H1 (cell line): ENCODE results near the gene PIWIL1. TPM values are rescaled to one million over a fixed set of nuclear protein-coding genes. Genes with fewer than 3 reads are reported as not detected.

Source experiments
- CTCF ChIA-PET: fragments of 300-600 bp; sonication (Branson Sonifier 250); formaldehyde crosslinking; loops from one replicate; lab custom pipeline; 2021; ENCODE audit not compliant: partially characterized antibody; lab: Charles Lee
- POLR2A ChIA-PET: fragments of 300-600 bp; sonication (Branson Sonifier 250); formaldehyde crosslinking; loops from one replicate; lab custom pipeline; 2021; ENCODE audit warnings: inconsistent platforms; ENCODE audit not compliant: partially characterized antibody; lab: Charles Lee
- DNase-seq, 2 experiments: peaks; one replicate each; pipeline versions ENCODE4 v3.0.0 to v3.0.0-alpha.2; 2010 to 2022; ENCODE audit warnings: low spot score in 2 of 2, low read depth in 1 of 2, mixed read lengths in 1 of 2
- FAIRE-seq: peaks from 2 replicates; lab custom pipeline; 2011; peaks lifted over from hg19 to GRCh38; lab: Jason Lieb, UNC
- H2AFZ ChIP-seq: 2 replicates; pipeline ENCODE4 v1.8.1; 2012; ENCODE audit warnings: low read length, inconsistent platforms
- H2AK5ac ChIP-seq: 2 replicates; pipeline ENCODE4 v1.6.1; 2013; ENCODE audit warnings: low read depth, low read length
- H2BK120ac ChIP-seq: replicated peaks from 2 replicates; pipeline ENCODE3; 2013; ENCODE audit warnings: low read depth, low read length, inconsistent platforms
- H2BK12ac ChIP-seq: 2 replicates; pipeline ENCODE4 v1.6.1; 2013; ENCODE audit warnings: low read depth, low read length
- H2BK15ac ChIP-seq: 2 replicates; pipeline ENCODE4 v1.6.1; 2013; ENCODE audit warnings: low read length
- H2BK20ac ChIP-seq: 2 replicates; pipeline ENCODE4 v1.6.1; 2013; ENCODE audit warnings: low read length
- H2BK5ac ChIP-seq: 2 replicates; pipeline ENCODE4 v1.6.1; 2013; ENCODE audit warnings: low read depth, low read length
- H3K14ac ChIP-seq: 2 replicates; pipeline ENCODE4 v1.6.1; 2013; ENCODE audit warnings: inconsistent platforms; ENCODE audit not compliant: insufficient read length
- H3K18ac ChIP-seq: 2 replicates; pipeline ENCODE4 v1.6.1; 2013; ENCODE audit warnings: low read length; ENCODE audit errors: extremely low read depth
- H3K23ac ChIP-seq: 2 replicates; pipeline ENCODE4 v1.6.1; 2013; ENCODE audit warnings: inconsistent platforms; ENCODE audit not compliant: insufficient read length
- H3K23me2 ChIP-seq: 2 replicates; pipeline ENCODE4 v1.6.1; 2013; ENCODE audit warnings: low read depth, low read length
- H3K27ac ChIP-seq: 2 replicates; pipeline ENCODE4 v1.6.1; 2011; ENCODE audit warnings: low read depth, low read length, inconsistent platforms
- H3K27me3 ChIP-seq, 4 experiments: replicated peaks in 1 of 4; 1 replicate in 1 of 4; 2 replicates in 3 of 4; pipeline versions ENCODE4 v1.6.1 to v1.8.1; 2011 to 2013; ENCODE audit warnings: low read length in 3 of 4, mild to moderate bottlenecking in 3 of 4, inconsistent platforms in 2 of 4, mixed read lengths in 2 of 4, moderate library complexity in 1 of 4; ENCODE audit not compliant: control insufficient read depth in 3 of 4, insufficient read depth in 3 of 4; ENCODE audit errors: extremely low read depth in 1 of 4
- H3K36me3 ChIP-seq, 4 experiments: 2 replicates each; pipeline versions ENCODE4 v1.6.1 to v1.8.1; 2011 to 2013; ENCODE audit warnings: mild to moderate bottlenecking in 4 of 4, low read length in 3 of 4, moderate library complexity in 2 of 4, control low read depth in 1 of 4, inconsistent platforms in 1 of 4; ENCODE audit not compliant: insufficient read depth in 4 of 4, control insufficient read depth in 2 of 4
- H3K4ac ChIP-seq: replicated peaks from 2 replicates; pipeline ENCODE3; 2013; ENCODE audit warnings: low read length, low read depth, mixed read lengths, inconsistent platforms; ENCODE audit not compliant: insufficient read length
- H3K4me1 ChIP-seq, 4 experiments: replicated peaks in 1 of 4; 1 replicate in 1 of 4; 2 replicates in 3 of 4; pipeline versions ENCODE4 v1.6.1 to v1.8.1; 2011 to 2013; ENCODE audit warnings: low read length in 3 of 4, inconsistent platforms in 2 of 4, mixed read lengths in 1 of 4; ENCODE audit not compliant: insufficient read depth in 4 of 4, control insufficient read depth in 3 of 4
- H3K4me2 ChIP-seq, 2 experiments: 2 replicates each; pipeline versions ENCODE4 v1.6.1 to v1.8.1; 2011 to 2013; ENCODE audit warnings: low read depth in 2 of 2, low read length in 2 of 2, control low read depth in 1 of 2, inconsistent platforms in 1 of 2, mild to moderate bottlenecking in 1 of 2; ENCODE audit not compliant: insufficient read depth in 1 of 2
- H3K4me3 ChIP-seq, 4 experiments: fragments of 200-600, 300-600 bp in 1 of 4; sonication (generic), shearing (Covaris generic), sonication (Bioruptor Twin) in 1 of 4; 2 replicates each; pipeline versions ENCODE4 v1.5.1 to v1.8.1; 2011 to 2016; ENCODE audit warnings: low read length in 4 of 4, low read depth in 3 of 4, control low read depth in 2 of 4, inconsistent platforms in 2 of 4, mild to moderate bottlenecking in 2 of 4, mixed read lengths in 1 of 4, moderate library complexity in 1 of 4; ENCODE audit not compliant: insufficient read depth in 2 of 4; ENCODE audit errors: extremely low read depth in 1 of 4
- H3K56ac ChIP-seq: replicated peaks from 2 replicates; pipeline ENCODE3; 2013; ENCODE audit warnings: low read depth, mild to moderate bottlenecking, mixed read lengths, low read length, inconsistent platforms; ENCODE audit not compliant: insufficient read length
- H3K79me1 ChIP-seq: 2 replicates; pipeline ENCODE4 v1.6.1; 2013; ENCODE audit warnings: low read depth, low read length, control low read depth
- H3K79me2 ChIP-seq, 2 experiments: 2 replicates each; pipeline versions ENCODE4 v1.6.1 to v1.8.1; 2012 to 2013; ENCODE audit warnings: low read length in 2 of 2, mild to moderate bottlenecking in 2 of 2, inconsistent platforms in 1 of 2; ENCODE audit not compliant: insufficient read depth in 2 of 2, control insufficient read depth in 1 of 2
- H3K9ac ChIP-seq, 4 experiments: replicated peaks in 1 of 4; 1 replicate in 1 of 4; 2 replicates in 3 of 4; pipeline versions ENCODE4 v1.6.1 to v1.8.1; 2011 to 2013; ENCODE audit warnings: low read depth in 3 of 4, low read length in 3 of 4, control low read depth in 2 of 4, mild to moderate bottlenecking in 2 of 4, moderate library complexity in 2 of 4, inconsistent platforms in 1 of 4; ENCODE audit errors: extremely low read depth in 1 of 4
- H3K9me3 ChIP-seq, 2 experiments: 2 replicates each; pipeline versions ENCODE4 v1.6.1 to v1.8.1; 2012 to 2013; ENCODE audit warnings: mild to moderate bottlenecking in 2 of 2, moderate library complexity in 2 of 2, control low read depth in 1 of 2, inconsistent platforms in 1 of 2, low read depth in 1 of 2, low read length in 1 of 2, mixed read lengths in 1 of 2; ENCODE audit not compliant: insufficient read depth in 2 of 2
- H4K20me1 ChIP-seq, 2 experiments: replicated peaks in 1 of 2; 2 replicates each; pipeline versions ENCODE3 to v1.8.1; 2011 to 2013; ENCODE audit warnings: inconsistent platforms in 2 of 2, low read length in 2 of 2, mild to moderate bottlenecking in 1 of 2; ENCODE audit not compliant: insufficient read depth in 2 of 2, control insufficient read depth in 1 of 2
- H4K5ac ChIP-seq: 2 replicates; pipeline ENCODE4 v1.6.1; 2013; ENCODE audit warnings: low read length, low read depth, mixed read lengths, inconsistent platforms; ENCODE audit not compliant: insufficient read length
- H4K8ac ChIP-seq: 2 replicates; pipeline ENCODE4 v1.8.0; 2013; ENCODE audit warnings: mild to moderate bottlenecking, moderate library complexity, low read length, inconsistent platforms; ENCODE audit not compliant: insufficient read depth; ENCODE audit errors: extremely low read depth
- H4K91ac ChIP-seq: replicated peaks from 2 replicates; pipeline ENCODE3; 2013; ENCODE audit warnings: low read length, mixed read lengths, inconsistent platforms; ENCODE audit not compliant: insufficient read length
- CBX5 ChIP-seq: fragments of 300-800, 300-1000 bp; sonication (generic); IDR thresholded peaks from 2 replicates; pipeline ENCODE4 v1.7.1; 2016; ENCODE audit warnings: antibody characterized with exemption, low read length, low read depth
- NRF1 ChIP-seq: IDR thresholded peaks from 2 replicates; pipeline ENCODE4 v1.6.1; 2011; ENCODE audit warnings: mild to moderate bottlenecking, low read depth, low read length, improper control_type of control experiment
- PHF8 ChIP-seq: fragments of 200-600 bp; sonication (generic); conservative IDR thresholded peaks from 2 replicates; pipeline ENCODE4 v1.7.1; 2012; ENCODE audit warnings: low read depth, mild to moderate bottlenecking, inconsistent platforms, low read length, moderate library complexity
- RXRA ChIP-seq: IDR thresholded peaks from 2 replicates; pipeline ENCODE4 v1.6.1; 2011; ENCODE audit warnings: low read depth, mild to moderate bottlenecking, low read length, moderate library complexity; ENCODE audit not compliant: insufficient read depth
- SP1 ChIP-seq: IDR thresholded peaks from 2 replicates; pipeline ENCODE4 v1.6.1; 2011; ENCODE audit warnings: low read depth, low read length
- TBP ChIP-seq: IDR thresholded peaks from 2 replicates; pipeline ENCODE4 v1.6.1; 2011; ENCODE audit warnings: low read depth, low read length, improper control_type of control experiment
- TEAD4 ChIP-seq: IDR thresholded peaks from 2 replicates; pipeline ENCODE4 v1.6.1; 2012; ENCODE audit warnings: low read depth, low read length, inconsistent platforms, mixed read lengths
- YY1 ChIP-seq: IDR thresholded peaks from 2 replicates; pipeline ENCODE4 v1.6.1; 2011; ENCODE audit warnings: low read depth, mild to moderate bottlenecking, low read length
- WGBS, 2 experiments: shearing (Covaris generic) in 1 of 2; methylation state at CpG; one replicate each; pipeline versions ENCODE4 v1.1.6 to v1.1.7; 2013 to 2015; ENCODE audit warnings: low lambda C conversion rate in 2 of 2, mixed read lengths in 2 of 2, inconsistent platforms in 1 of 2, low coverage in 1 of 2, missing lambda C conversion rate in 1 of 2; ENCODE audit not compliant: insufficient replicate concordance in 2 of 2, insufficient coverage in 1 of 2, insufficient read length in 1 of 2; ENCODE audit errors: extremely low coverage in 1 of 2, missing lambda C conversion rate in 1 of 2; 5-methylcytosine and 5-hydroxymethylcytosine counted together
- polyA plus RNA-seq, 7 experiments: library from polyadenylated mRNA; depleted of rRNA in 3 of 7; stranded (reverse) in 5 of 7; unstranded in 2 of 7; fragments of >200 nt in 5 of 7; fragments of 200-250 nt in 2 of 7; gene quantifications; 1 replicate in 5 of 7; 2 replicates in 1 of 7; 4 replicates in 1 of 7; pipeline versions ENCODE4 v1.2.1 to v1.2.3, GENCODE V29; 2011 to 2013; ENCODE audit warnings: missing spikeins in 2 of 7, mixed read lengths in 2 of 7
- total RNA-seq: library from RNA; stranded (reverse); fragmentation: NEBNext Ultra II Directional; extraction: Animal tissue kit (Norgen Biotek cat#: 25700); gene quantifications from 2 replicates; pipeline ENCODE4 v1.2.1, GENCODE V29; 2021
- TF ChIP-seq, protein P1 (sequence below): IDR thresholded peaks from 2 replicates; pipeline ENCODE4 v1.6.1; 2012; ENCODE audit warnings: inconsistent platforms
- TF ChIP-seq, protein P2 (sequence below): IDR thresholded peaks from 2 replicates; pipeline ENCODE4 v1.6.1; 2012; ENCODE audit warnings: inconsistent platforms
- TF ChIP-seq, protein P3 (sequence below), 3 experiments: IDR thresholded peaks; 1 replicate in 2 of 3; 2 replicates in 1 of 3; pipeline versions ENCODE4 v1.5.1 to v1.6.1; 2011; ENCODE audit warnings: low read length in 3 of 3, mild to moderate bottlenecking in 3 of 3, inconsistent platforms in 2 of 3, low read depth in 1 of 3, moderate library complexity in 1 of 3; ENCODE audit not compliant: insufficient read depth in 1 of 3; ENCODE audit errors: control extremely low read depth in 1 of 3

PIWIL1 gene
- total and polyA plus RNA-seq, 2 of the 8 experiments (the other 6 are each of a cell fraction or from before 2014, with no cell fraction given) = not detected

DNA sequence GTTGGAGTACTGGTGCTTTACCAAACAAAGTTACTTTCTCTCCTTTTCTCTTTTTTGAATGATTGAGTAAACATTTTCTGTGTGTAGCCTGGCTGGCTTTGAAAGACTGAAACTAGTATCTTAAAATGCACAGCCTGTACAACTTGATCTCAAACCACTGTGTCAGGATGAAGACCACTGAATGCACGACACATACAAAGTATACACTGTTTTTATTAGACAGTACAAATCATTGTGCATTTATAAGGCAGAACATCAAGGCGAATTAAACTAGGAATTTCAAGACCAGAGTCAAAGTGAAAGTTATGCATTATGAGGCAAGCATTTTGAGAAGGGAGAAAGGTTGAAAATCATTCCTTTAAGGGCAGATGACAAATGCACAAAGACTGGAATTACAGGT, 59.0 kb downstream of the PIWIL1 start:
- Histone ChIP-seq H3K9me3 (no peaks in the 10 kb centered on the region), H2BK20ac (no peak overlapping the region), H3K36me3 (no peaks in the 10 kb centered on the region), H3K4me2 (no peak overlapping the region), H3K9ac (no peak overlapping the region), H3K79me1 (no peaks in the 10 kb centered on the region), H4K20me1 (no peaks in the 10 kb centered on the region), H2AK5ac (no peak overlapping the region), H3K23ac (no peak overlapping the region), H3K4ac (no peak overlapping the region), H3K27me3 (no peaks in the 10 kb centered on the region), H3K23me2 (no peaks in the 10 kb centered on the region), H2BK12ac (no peak overlapping the region), H3K4me1 (no peaks in the 10 kb centered on the region), H3K56ac (no peak overlapping the region), H2BK5ac (no peak overlapping the region), H4K8ac (no peak overlapping the region), H3K14ac (no peak overlapping the region), H3K79me2 (no peaks in the 10 kb centered on the region), H3K18ac (no peak overlapping the region), H3K4me3 (no peak overlapping the region), H2AFZ (no peak overlapping the region), H4K5ac (no peak overlapping the region), H3K27ac (no peak overlapping the region), H4K91ac (no peak overlapping the region), H2BK15ac (no peak overlapping the region), H2BK120ac (no peak overlapping the region)
- DNase-seq = no peak
- WGBS, 2 experiments = 77% methylated on average over 2 of the region's 2 CpGs; no CpG with 5 or more reads in 1 of the 2 experiments
- no peak for FAIRE-seq
- CTCF ChIA-PET = interaction anchor here (0.9 to 1.4 kb wide), 2 partner anchors 88 to 356 kb away, joined by 3 to 4 read pairs; no protein-coding TSS in a partner anchor
- POLR2A ChIA-PET = no interaction called here
- TF ChIP-seq NRF1 (no peak), PHF8 (no peak), CBX5 (no peak), TBP (no peak), SP1 (no peak), YY1 (no peak), RXRA (no peak), TEAD4 (no peak)
- TF ChIP-seq, protein P1, sequence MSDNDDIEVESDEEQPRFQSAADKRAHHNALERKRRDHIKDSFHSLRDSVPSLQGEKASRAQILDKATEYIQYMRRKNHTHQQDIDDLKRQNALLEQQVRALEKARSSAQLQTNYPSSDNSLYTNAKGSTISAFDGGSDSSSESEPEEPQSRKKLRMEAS = no peak
- TF ChIP-seq, protein P2, sequence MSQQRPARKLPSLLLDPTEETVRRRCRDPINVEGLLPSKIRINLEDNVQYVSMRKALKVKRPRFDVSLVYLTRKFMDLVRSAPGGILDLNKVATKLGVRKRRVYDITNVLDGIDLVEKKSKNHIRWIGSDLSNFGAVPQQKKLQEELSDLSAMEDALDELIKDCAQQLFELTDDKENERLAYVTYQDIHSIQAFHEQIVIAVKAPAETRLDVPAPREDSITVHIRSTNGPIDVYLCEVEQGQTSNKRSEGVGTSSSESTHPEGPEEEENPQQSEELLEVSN = no peak
- TF ChIP-seq, protein P3, sequence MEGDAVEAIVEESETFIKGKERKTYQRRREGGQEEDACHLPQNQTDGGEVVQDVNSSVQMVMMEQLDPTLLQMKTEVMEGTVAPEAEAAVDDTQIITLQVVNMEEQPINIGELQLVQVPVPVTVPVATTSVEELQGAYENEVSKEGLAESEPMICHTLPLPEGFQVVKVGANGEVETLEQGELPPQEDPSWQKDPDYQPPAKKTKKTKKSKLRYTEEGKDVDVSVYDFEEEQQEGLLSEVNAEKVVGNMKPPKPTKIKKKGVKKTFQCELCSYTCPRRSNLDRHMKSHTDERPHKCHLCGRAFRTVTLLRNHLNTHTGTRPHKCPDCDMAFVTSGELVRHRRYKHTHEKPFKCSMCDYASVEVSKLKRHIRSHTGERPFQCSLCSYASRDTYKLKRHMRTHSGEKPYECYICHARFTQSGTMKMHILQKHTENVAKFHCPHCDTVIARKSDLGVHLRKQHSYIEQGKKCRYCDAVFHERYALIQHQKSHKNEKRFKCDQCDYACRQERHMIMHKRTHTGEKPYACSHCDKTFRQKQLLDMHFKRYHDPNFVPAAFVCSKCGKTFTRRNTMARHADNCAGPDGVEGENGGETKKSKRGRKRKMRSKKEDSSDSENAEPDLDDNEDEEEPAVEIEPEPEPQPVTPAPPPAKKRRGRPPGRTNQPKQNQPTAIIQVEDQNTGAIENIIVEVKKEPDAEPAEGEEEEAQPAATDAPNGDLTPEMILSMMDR (IDR thresholded peaks at IDR 0.05; ENCODE audit: control extremely low read depth in 1 of 3, insufficient read depth in 1 of 3, low read depth in 1 of 3, low read length in 3 of 3) = no peak
